Mammary epithelial cell (primary cell): ENCODE data around the gene NEURL4.

Source experiments
- CTCF ChIP-seq, 2 donors: IDR thresholded peaks in 1 of 2; conservative IDR thresholded peaks in 1 of 2; 2 replicates each; pipeline ENCODE4 v1.5.1; 2011 to 2012; ENCODE audit warnings: inconsistent platforms in 2 of 2, low read length in 2 of 2, mild to moderate bottlenecking in 2 of 2, control low read depth in 1 of 2, low read depth in 1 of 2; ENCODE audit not compliant: insufficient read depth in 1 of 2; ENCODE audit errors: extremely low read depth in 1 of 2
- EZH2 ChIP-seq: IDR thresholded peaks from 2 replicates; pipeline ENCODE4 v1.6.1; 2012; ENCODE audit warnings: low read length, inconsistent platforms, borderline replicate concordance

GRCh38 chr17:7336240-7337175, 7.4 kb upstream of the NEURL4 start, which contains the start of gene ACAP1:
- TF ChIP-seq CTCF (conservative IDR thresholded peaks at IDR 0.05 in 1 of 2, IDR thresholded peaks at IDR 0.05 in 1 of 2; ENCODE audit: extremely low read depth in 1 of 2, insufficient read depth in 1 of 2, low read depth in 1 of 2, low read length in 2 of 2), result no peak
- no peak for TF ChIP-seq EZH2
